Measurements from ENCODE around the gene MAPK8IP3. TPM values are rescaled to one million over a fixed set of nuclear protein-coding genes. Genes with fewer than 3 reads are reported as not detected.

The MAPK8IP3 gene
- total RNA-seq, 1 donor from 2014 or later: 44.9 TPM

- TF ChIP-seq CTCF (IDR thresholded peaks at IDR 0.05) (no peak), POLR2AphosphoS5 (IDR thresholded peaks at IDR 0.05; ENCODE audit: insufficient read depth in 1 of 2, low read depth in 1 of 2) (no peak), POLR2A (IDR thresholded peaks at IDR 0.05) (no peak)
- no peaks in the 10 kb centered on the region for H3K27me3 ChIP-seq
- intact Hi-C loops (cut with DNase I): no loop called here
- no peaks in the 10 kb centered on the region for H3K9me3 ChIP-seq
- H3K36me3 ChIP-seq: peaks cover 0 to 52% of the 10 kb centered on the region in 2 donors
- H3K27ac ChIP-seq: no peak overlapping the region
- H3K4me3 ChIP-seq: no peak overlapping the region
- no peak for DNase-seq (ENCODE audit: extremely low spot score in 2 of 2)
- no peaks in the 10 kb centered on the region for H3K4me1 ChIP-seq
Measured at GRCh38 chr16:1818873-1819525, 113.0 kb downstream of the MAPK8IP3 start.

GRCh38 chr16:1819611-1820010 lies 113.6 kb downstream of the MAPK8IP3 start:
- peaks cover 6% of the 10 kb centered on the region for H3K4me1 ChIP-seq
- intact Hi-C loops (cut with DNase I): no loop called here
- no peak for TF ChIP-seq POLR2A (IDR thresholded peaks at IDR 0.05)
- H3K9me3 ChIP-seq: no peaks in the 10 kb centered on the region
- no peak overlapping the region for H3K27ac ChIP-seq
- DNase-seq (ENCODE audit: extremely low spot score in 2 of 2): no peak
- H3K36me3 ChIP-seq: peaks cover 0 to 52% of the 10 kb centered on the region in 2 donors
- no peaks in the 10 kb centered on the region for H3K27me3 ChIP-seq
- no peak overlapping the region for H3K4me3 ChIP-seq

Small RNAs within 50 kb of the gene (microRNA-seq; reads per million reads assigned to microRNA genes)
- gene MIR3177 (ENCODE audit: borderline number of aligned reads, borderline replicate concordance): not detected

Small RNAs within 50 kb of the gene (small RNA-seq; reads per million reads assigned to genes)
- gene MIR3177: 0.26 reads per million

Other genes starting within 250 kb of the MAPK8IP3 start
- gene CLCN7, start 231.2 kb upstream of the MAPK8IP3 start, total RNA-seq: 49.8 TPM
- not detected for gene PTX4, start 217.3 kb upstream of the MAPK8IP3 start, total RNA-seq
- 23.8 TPM for gene TELO2, start 212.8 kb upstream of the MAPK8IP3 start, total RNA-seq
- gene TMEM204, start 172.5 kb upstream of the MAPK8IP3 start, total RNA-seq: 33.1 TPM
- 29.2 TPM for gene IFT140, start 94.1 kb upstream of the MAPK8IP3 start, total RNA-seq
- gene CRAMP1, start 93.8 kb upstream of the MAPK8IP3 start, total RNA-seq: 13.8 TPM
- 19.9 TPM for gene JPT2, start 27.9 kb upstream of the MAPK8IP3 start, total RNA-seq
- gene NME3, start 65.3 kb downstream of the MAPK8IP3 start, total RNA-seq: 96.0 TPM
- gene EME2, start 66.6 kb downstream of the MAPK8IP3 start, total RNA-seq: 13.5 TPM
- 89.6 TPM for gene MRPS34, start 66.9 kb downstream of the MAPK8IP3 start, total RNA-seq
- 75.9 TPM for gene SPSB3, start 76.4 kb downstream of the MAPK8IP3 start, total RNA-seq
- 40.8 TPM for gene NUBP2, start 76.8 kb downstream of the MAPK8IP3 start, total RNA-seq
- gene IGFALS, start 87.5 kb downstream of the MAPK8IP3 start, total RNA-seq: not detected
- 71.5 TPM for gene HAGH, start 120.6 kb downstream of the MAPK8IP3 start, total RNA-seq
- gene FAHD1, start 121.0 kb downstream of the MAPK8IP3 start, total RNA-seq: 53.5 TPM
- gene MEIOB, start 166.0 kb downstream of the MAPK8IP3 start, total RNA-seq: not detected
- gene HS3ST6, start 212.2 kb downstream of the MAPK8IP3 start, total RNA-seq: 4.4 TPM
- gene MSRB1, start 237.0 kb downstream of the MAPK8IP3 start, total RNA-seq: 53.0 TPM
- not detected for gene RPL3L, start 248.5 kb downstream of the MAPK8IP3 start, total RNA-seq